Nephron (organoid): ENCODE measurements around the gene ABCC2.
"Not testable (repeated sequence)": the region's sequence is repeated elsewhere in the genome, so short reads cannot be mapped to it uniquely, and the experiment has no call there.

ENCODE experiments used
- H3K27ac Mint-ChIP-seq, 3 experiments: 2 replicates each; pipeline ENCODE4 v1.8.0; 2020; ENCODE audit warnings: mixed read lengths in 3 of 3, mild to moderate bottlenecking in 2 of 3, moderate library complexity in 1 of 3
- H3K27me3 Mint-ChIP-seq: 2 replicates; pipeline ENCODE4 v1.8.0; 2021; ENCODE audit warnings: low read depth, mild to moderate bottlenecking, moderate library complexity, mixed read lengths
- H3K36me3 Mint-ChIP-seq: 2 replicates; pipeline ENCODE4 v1.8.0; 2020; ENCODE audit warnings: low read depth, mixed read lengths
- H3K4me1 Mint-ChIP-seq: 2 replicates; pipeline ENCODE4 v1.8.0; 2020; ENCODE audit warnings: mixed read lengths
- H3K4me3 Mint-ChIP-seq, 3 experiments: 2 replicates each; pipeline ENCODE4 v1.8.0; 2020; ENCODE audit warnings: mild to moderate bottlenecking in 3 of 3, mixed read lengths in 3 of 3, moderate library complexity in 2 of 3
- H3K9me3 Mint-ChIP-seq: 2 replicates; pipeline ENCODE4 v1.8.0; 2020; ENCODE audit warnings: mixed read lengths
- CTCF ChIP-seq, 3 experiments: fragments of 200-600 bp; sonication (generic); IDR thresholded peaks; one replicate each; pipeline ENCODE4 v1.5.0; 2021; ENCODE audit warnings: antibody characterized with exemption in 3 of 3; ENCODE audit not compliant: unreplicated experiment in 3 of 3

ABCC2 gene

DNA sequence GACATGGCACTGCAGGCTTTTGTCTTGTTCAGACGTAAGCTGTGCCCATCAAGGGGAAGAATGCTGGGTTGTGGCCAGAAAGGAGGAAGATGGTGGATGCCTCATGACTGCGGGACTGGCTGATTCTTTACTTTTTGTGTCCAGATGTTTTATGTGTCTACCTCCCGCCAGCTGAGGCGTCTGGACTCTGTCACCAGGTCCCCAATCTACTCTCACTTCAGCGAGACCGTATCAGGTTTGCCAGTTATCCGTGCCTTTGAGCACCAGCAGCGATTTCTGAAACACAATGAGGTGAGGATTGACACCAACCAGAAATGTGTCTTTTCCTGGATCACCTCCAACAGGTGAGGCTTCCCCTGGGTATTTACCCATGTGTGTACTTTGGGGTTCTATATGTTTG lies 53.5 kb downstream of the ABCC2 start:
- Mint-ChIP-seq H3K4me3 (no peak overlapping the region), H3K36me3 (peaks cover 14% of the 10 kb centered on the region), H3K27me3 (no peaks in the 10 kb centered on the region), H3K9me3 (peaks cover 9% of the 10 kb centered on the region), H3K4me1 (peaks cover 6% of the 10 kb centered on the region), H3K27ac (no peak overlapping the region)
- no peak for TF ChIP-seq CTCF (IDR thresholded peaks at IDR 0.05; ENCODE audit: unreplicated experiment in 3 of 3)

- peaks cover 10% of the 10 kb centered on the region for H3K9me3 Mint-ChIP-seq
- no peak for TF ChIP-seq CTCF (IDR thresholded peaks at IDR 0.05; ENCODE audit: unreplicated experiment in 3 of 3)
- no peaks in the 10 kb centered on the region for H3K27me3 Mint-ChIP-seq
- H3K4me3 Mint-ChIP-seq: no peak overlapping the region
- peaks cover 6% of the 10 kb centered on the region for H3K4me1 Mint-ChIP-seq
- peaks cover 16% of the 10 kb centered on the region for H3K36me3 Mint-ChIP-seq
- peak overlapping the region in 1 of 3 experiments; percentile 24 for H3K27ac Mint-ChIP-seq
Measured at GRCh38 chr10:99836711-99837110, 54.3 kb downstream of the ABCC2 start.

DNA sequence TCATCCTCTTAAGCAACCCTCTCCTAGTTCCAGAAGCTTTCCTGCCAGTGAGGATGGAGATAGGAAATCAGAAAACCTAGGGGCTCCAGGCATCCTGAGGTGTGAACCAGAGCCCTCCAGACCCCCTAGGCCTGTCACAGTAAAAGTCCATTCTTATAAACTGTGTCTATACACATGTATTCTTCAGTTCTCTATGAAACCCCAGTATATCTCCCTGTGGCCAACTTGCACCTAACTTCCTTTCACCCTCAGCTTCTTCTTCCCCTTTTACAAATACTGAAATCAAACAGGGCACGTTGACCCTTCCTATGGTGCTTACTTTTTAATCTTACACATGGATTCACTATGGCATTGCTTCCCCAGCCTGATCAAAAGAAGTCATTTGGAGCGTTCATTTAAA lies 58.4 kb downstream of the ABCC2 start:
- H3K27ac Mint-ChIP-seq, H3K27me3 Mint-ChIP-seq, H3K4me3 Mint-ChIP-seq: not testable (repeated sequence)
- H3K4me1 Mint-ChIP-seq: peaks cover 16% of the 10 kb centered on the region
- peaks cover 10% of the 10 kb centered on the region for H3K9me3 Mint-ChIP-seq
- peaks cover 16% of the 10 kb centered on the region for H3K36me3 Mint-ChIP-seq

DNA sequence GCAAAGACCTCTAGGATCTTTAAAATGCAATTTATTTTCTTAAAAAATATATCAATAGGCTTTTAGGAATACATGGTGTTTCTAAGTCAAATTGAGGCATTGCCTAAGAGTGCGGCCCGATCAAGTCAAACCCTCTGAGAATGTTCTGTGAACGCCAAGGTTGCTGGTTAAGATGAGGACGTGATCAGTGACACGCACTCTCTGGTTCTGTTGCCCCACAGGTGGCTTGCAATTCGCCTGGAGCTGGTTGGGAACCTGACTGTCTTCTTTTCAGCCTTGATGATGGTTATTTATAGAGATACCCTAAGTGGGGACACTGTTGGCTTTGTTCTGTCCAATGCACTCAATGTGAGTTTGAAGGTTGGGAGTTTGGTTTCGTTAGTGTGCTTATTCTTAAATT lies 59.3 kb downstream of the ABCC2 start:
- no peak overlapping the region for H3K4me3 Mint-ChIP-seq
- H3K27me3 Mint-ChIP-seq: peaks cover 5% of the 10 kb centered on the region
- H3K9me3 Mint-ChIP-seq: peaks cover 6% of the 10 kb centered on the region
- no peak for TF ChIP-seq CTCF (IDR thresholded peaks at IDR 0.05; ENCODE audit: unreplicated experiment in 3 of 3)
- H3K27ac Mint-ChIP-seq: no peak overlapping the region
- H3K4me1 Mint-ChIP-seq: peaks cover 17% of the 10 kb centered on the region
- H3K36me3 Mint-ChIP-seq: peaks cover 7% of the 10 kb centered on the region

DNA sequence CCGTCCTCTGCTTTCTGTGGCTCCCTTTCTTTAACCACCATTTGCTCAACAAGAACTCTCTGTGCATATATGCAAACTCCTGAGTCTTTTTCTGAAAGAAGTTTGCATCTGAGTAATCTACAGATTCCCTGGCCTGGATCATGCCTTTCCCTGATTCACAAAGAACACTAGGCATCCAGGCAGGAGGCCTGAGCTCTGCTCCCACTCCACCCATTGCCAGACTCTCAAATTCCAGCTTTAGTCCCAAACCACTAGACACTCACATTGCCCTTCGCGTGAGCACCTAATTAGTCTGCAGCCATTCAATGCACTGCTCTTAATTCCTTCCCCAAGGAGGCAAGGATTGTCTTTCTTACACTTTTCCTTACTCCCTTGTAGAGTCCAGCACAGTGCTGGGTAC lies 60.9 kb downstream of the ABCC2 start:
- H3K27ac Mint-ChIP-seq: no peak overlapping the region
- H3K4me1 Mint-ChIP-seq: peaks cover 15% of the 10 kb centered on the region
- H3K9me3 Mint-ChIP-seq: peaks cover 5% of the 10 kb centered on the region
- H3K27me3 Mint-ChIP-seq: peaks cover 9% of the 10 kb centered on the region
- peaks cover 5% of the 10 kb centered on the region for H3K36me3 Mint-ChIP-seq
- TF ChIP-seq CTCF (IDR thresholded peaks at IDR 0.05; ENCODE audit: unreplicated experiment in 3 of 3): no peak
- no peak overlapping the region for H3K4me3 Mint-ChIP-seq

DNA sequence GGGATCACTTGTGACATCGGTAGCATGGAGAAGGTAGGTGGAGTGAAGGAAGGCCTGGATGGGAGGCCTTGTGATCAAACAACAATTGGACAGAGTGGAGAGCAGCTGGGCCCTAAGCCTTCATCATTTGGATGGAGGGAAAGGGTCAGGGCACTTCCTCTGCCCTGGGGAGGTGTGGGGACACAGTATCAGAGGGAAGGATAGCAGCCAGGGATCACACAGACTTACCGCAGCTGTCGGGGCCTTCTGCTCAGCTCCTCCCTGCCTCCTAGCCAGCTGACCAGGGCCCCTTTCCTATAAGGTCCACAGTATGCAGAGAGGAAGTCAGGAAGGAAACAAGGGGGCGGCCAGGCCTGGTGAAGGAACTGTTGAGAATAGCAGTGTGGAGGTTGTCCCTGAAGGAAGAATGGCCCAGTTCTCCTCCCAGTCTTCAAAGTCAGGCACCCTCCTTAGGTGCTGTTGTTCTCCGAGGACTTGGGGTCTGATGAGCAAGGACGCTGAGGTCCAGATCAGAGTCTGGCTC lies 62.1 kb downstream of the ABCC2 start:
- Mint-ChIP-seq H3K27me3 (peaks cover 9% of the 10 kb centered on the region), H3K36me3 (peaks cover 5% of the 10 kb centered on the region), H3K9me3 (peaks cover 5% of the 10 kb centered on the region), H3K4me3 (no peak overlapping the region), H3K4me1 (peaks cover 15% of the 10 kb centered on the region), H3K27ac (peak overlapping the region in 1 of 3 experiments; percentile 41)
- TF ChIP-seq CTCF (IDR thresholded peaks at IDR 0.05; ENCODE audit: unreplicated experiment in 3 of 3): no peak
